B cell (primary cell): ENCODE results near the gene TBC1D22B.

Source experiments
- EZH2 ChIP-seq: IDR thresholded peaks from 2 replicates; pipeline ENCODE4 v1.6.1; 2012; ENCODE audit warnings: borderline replicate concordance, low read depth, mild to moderate bottlenecking, moderate library complexity, low read length; ENCODE audit not compliant: insufficient read depth, poor library complexity, severe bottlenecking
- TF ChIP-seq, protein P1 (sequence below): fragments of 200-600 bp; IDR thresholded peaks from one replicate; pipeline ENCODE4 v1.8.0; 2022; ENCODE audit warnings: antibody characterized with exemption, mild to moderate bottlenecking

DNA sequence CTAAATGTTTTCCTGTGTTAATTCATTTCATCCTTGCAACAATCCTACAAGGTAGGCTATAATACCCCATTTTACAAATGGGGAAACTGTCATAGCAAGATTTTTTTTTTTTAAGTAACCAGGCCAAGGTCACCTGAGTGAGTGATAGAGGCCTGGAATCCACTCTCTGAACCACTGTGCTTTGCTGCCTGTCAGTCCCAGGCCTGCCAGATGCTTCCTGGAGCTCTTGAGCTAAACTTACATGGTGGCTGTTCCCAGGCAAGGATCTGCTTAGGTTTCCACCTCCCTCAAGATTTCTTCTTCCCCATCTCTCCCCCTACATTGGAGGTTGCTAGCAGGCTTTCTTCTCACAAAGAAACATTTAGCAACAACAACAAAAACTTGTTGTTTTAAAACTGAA lies 63.5 kb downstream of the TBC1D22B start:
- TF ChIP-seq EZH2: no peak
- TF ChIP-seq, protein P1, sequence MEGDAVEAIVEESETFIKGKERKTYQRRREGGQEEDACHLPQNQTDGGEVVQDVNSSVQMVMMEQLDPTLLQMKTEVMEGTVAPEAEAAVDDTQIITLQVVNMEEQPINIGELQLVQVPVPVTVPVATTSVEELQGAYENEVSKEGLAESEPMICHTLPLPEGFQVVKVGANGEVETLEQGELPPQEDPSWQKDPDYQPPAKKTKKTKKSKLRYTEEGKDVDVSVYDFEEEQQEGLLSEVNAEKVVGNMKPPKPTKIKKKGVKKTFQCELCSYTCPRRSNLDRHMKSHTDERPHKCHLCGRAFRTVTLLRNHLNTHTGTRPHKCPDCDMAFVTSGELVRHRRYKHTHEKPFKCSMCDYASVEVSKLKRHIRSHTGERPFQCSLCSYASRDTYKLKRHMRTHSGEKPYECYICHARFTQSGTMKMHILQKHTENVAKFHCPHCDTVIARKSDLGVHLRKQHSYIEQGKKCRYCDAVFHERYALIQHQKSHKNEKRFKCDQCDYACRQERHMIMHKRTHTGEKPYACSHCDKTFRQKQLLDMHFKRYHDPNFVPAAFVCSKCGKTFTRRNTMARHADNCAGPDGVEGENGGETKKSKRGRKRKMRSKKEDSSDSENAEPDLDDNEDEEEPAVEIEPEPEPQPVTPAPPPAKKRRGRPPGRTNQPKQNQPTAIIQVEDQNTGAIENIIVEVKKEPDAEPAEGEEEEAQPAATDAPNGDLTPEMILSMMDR: no peak
